Smooth muscle cell (in vitro differentiated cells): ENCODE data around the gene AGBL4. TPM values are rescaled to one million over a fixed set of nuclear protein-coding genes. Genes with fewer than 3 reads are reported as not detected.

ENCODE experiments used
- DNase-seq: peaks from one replicate; lab custom pipeline; 2025; ENCODE audit not compliant: unreplicated experiment; lab: John Stamatoyannopoulos, UW
- H2AFZ ChIP-seq: fragments of 200-600 bp; sonication (generic); 2 replicates; pipeline ENCODE4 v1.6.0; 2016; ENCODE audit warnings: antibody characterized with exemption, low read depth, mild to moderate bottlenecking
- H3F3A ChIP-seq: fragments of 200-600 bp; sonication (generic); 2 replicates; pipeline ENCODE4 v1.6.0; 2017; ENCODE audit warnings: antibody characterized with exemption, low read depth
- H3K27ac ChIP-seq: fragments of 200-600 bp; sonication (generic); 2 replicates; pipeline ENCODE4 v1.5.1; 2016; ENCODE audit warnings: low read depth, mild to moderate bottlenecking
- H3K27me3 ChIP-seq: fragments of 200-600 bp; sonication (generic); 2 replicates; pipeline ENCODE4 v1.6.1; 2016; ENCODE audit warnings: low read depth, mild to moderate bottlenecking
- H3K36me3 ChIP-seq: fragments of 200-600 bp; sonication (generic); 2 replicates; pipeline ENCODE4 v1.5.1; 2016; ENCODE audit warnings: low read depth
- H3K4me1 ChIP-seq: fragments of 200-600 bp; sonication (generic); 2 replicates; pipeline ENCODE4 v1.5.1; 2016; ENCODE audit warnings: low read depth
- H3K4me2 ChIP-seq: fragments of 200-600 bp; sonication (generic); 2 replicates; pipeline ENCODE4 v1.6.0; 2016; ENCODE audit warnings: mild to moderate bottlenecking
- H3K4me3 ChIP-seq: fragments of 200-600 bp; sonication (generic); 2 replicates; pipeline ENCODE4 v1.5.1; 2016; ENCODE audit warnings: mild to moderate bottlenecking
- H3K79me2 ChIP-seq: fragments of 200-600 bp; sonication (generic); 2 replicates; pipeline ENCODE4 v1.6.0; 2016; ENCODE audit warnings: low read depth, mild to moderate bottlenecking
- H3K9ac ChIP-seq: fragments of 200-600 bp; sonication (generic); 2 replicates; pipeline ENCODE4 v1.6.0; 2016; ENCODE audit warnings: low read depth
- H3K9me3 ChIP-seq: fragments of 200-600 bp; sonication (generic); replicated peaks from 2 replicates; pipeline ENCODE4 v1.5.1; 2016; ENCODE audit warnings: low read depth
- H4K20me1 ChIP-seq: fragments of 200-600 bp; sonication (generic); 2 replicates; pipeline ENCODE4 v1.6.0; 2016; ENCODE audit warnings: low read depth
- WGBS: methylation state at CpG from one replicate; pipeline ENCODE4 v1.1.7; 2016; ENCODE audit warnings: low lambda C conversion rate; 5-methylcytosine and 5-hydroxymethylcytosine counted together
- polyA plus RNA-seq: library from polyadenylated mRNA; unstranded; fragments of >200 nt; fragmentation: Nextera tagmentation; extraction: Ambion mirVana; gene quantifications from 2 replicates; pipeline ENCODE4 v1.2.1, GENCODE V29; 2016
- total RNA-seq: library from RNA; depleted of rRNA; stranded (reverse); fragments of >200 nt; gene quantifications from 2 replicates; pipeline ENCODE4 v1.2.3, GENCODE V29; 2014
- TF ChIP-seq, protein P1 (sequence below): fragments of 200-600 bp; sonication (generic); IDR thresholded peaks from 2 replicates; pipeline ENCODE4 v1.5.1; 2017; ENCODE audit warnings: borderline replicate concordance, mild to moderate bottlenecking, antibody characterized with exemption; ENCODE audit not compliant: insufficient read depth, poor library complexity, severe bottlenecking

The AGBL4 gene
- total and polyA plus RNA-seq, 2 experiments from 2014 or later: 0.29 TPM; not detected in 1

DNA sequence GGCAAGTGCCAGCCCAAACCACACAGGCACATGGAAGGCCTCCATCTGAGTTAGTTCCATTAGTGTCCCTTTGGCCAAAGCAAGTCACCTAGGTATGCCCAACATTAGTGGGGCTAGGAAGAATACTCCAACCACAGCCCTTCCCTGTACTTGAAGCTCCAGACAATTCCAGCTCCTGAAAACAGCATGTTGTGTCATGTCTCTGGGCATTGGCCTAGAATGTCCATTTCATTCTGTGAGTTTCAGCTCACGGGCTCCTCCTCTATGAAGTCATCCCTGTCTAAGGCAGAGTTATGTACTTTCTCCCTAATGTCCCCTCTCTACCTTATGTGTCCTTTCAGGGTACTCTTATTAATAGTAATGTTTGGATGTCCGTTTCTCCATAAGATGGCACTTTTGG is 1455.3 kb downstream of the AGBL4 start:
- H3K79me2 ChIP-seq: no peaks in the 10 kb centered on the region
- H3K9me3 ChIP-seq: no peaks in the 10 kb centered on the region
- DNase-seq: no peak
- TF ChIP-seq, protein P1, sequence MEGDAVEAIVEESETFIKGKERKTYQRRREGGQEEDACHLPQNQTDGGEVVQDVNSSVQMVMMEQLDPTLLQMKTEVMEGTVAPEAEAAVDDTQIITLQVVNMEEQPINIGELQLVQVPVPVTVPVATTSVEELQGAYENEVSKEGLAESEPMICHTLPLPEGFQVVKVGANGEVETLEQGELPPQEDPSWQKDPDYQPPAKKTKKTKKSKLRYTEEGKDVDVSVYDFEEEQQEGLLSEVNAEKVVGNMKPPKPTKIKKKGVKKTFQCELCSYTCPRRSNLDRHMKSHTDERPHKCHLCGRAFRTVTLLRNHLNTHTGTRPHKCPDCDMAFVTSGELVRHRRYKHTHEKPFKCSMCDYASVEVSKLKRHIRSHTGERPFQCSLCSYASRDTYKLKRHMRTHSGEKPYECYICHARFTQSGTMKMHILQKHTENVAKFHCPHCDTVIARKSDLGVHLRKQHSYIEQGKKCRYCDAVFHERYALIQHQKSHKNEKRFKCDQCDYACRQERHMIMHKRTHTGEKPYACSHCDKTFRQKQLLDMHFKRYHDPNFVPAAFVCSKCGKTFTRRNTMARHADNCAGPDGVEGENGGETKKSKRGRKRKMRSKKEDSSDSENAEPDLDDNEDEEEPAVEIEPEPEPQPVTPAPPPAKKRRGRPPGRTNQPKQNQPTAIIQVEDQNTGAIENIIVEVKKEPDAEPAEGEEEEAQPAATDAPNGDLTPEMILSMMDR: no peak
- H3K9ac ChIP-seq: no peak overlapping the region
- H3K36me3 ChIP-seq: no peaks in the 10 kb centered on the region
- H2AFZ ChIP-seq: no peak overlapping the region
- H3K4me3 ChIP-seq: no peak overlapping the region
- no peaks in the 10 kb centered on the region for H3K4me1 ChIP-seq
- WGBS: 75% methylated on average over 2 of the region's 2 CpGs
- peaks cover 33% of the 10 kb centered on the region for H3K27me3 ChIP-seq
- no peak overlapping the region for H3K4me2 ChIP-seq
- H4K20me1 ChIP-seq: no peaks in the 10 kb centered on the region
- H3F3A ChIP-seq: no peaks in the 10 kb centered on the region
- H3K27ac ChIP-seq: no peak overlapping the region

GRCh38 chr1:48566492-48566891 is 1457.3 kb downstream of the AGBL4 start:
- H4K20me1 ChIP-seq: no peaks in the 10 kb centered on the region
- TF ChIP-seq, protein P1: no peak
- H3K27ac ChIP-seq: no peak overlapping the region
- H3K36me3 ChIP-seq: no peaks in the 10 kb centered on the region
- no peaks in the 10 kb centered on the region for H3K79me2 ChIP-seq
- H3K9ac ChIP-seq: no peak overlapping the region
- H2AFZ ChIP-seq: no peak overlapping the region
- DNase-seq: no peak
- no peak overlapping the region for H3K4me2 ChIP-seq
- H3K4me1 ChIP-seq: no peaks in the 10 kb centered on the region
- peaks cover 34% of the 10 kb centered on the region for H3K27me3 ChIP-seq
- H3F3A ChIP-seq: no peaks in the 10 kb centered on the region
- H3K9me3 ChIP-seq: no peaks in the 10 kb centered on the region
- 88% methylated on average over 2 of the region's 2 CpGs for WGBS
- no peak overlapping the region for H3K4me3 ChIP-seq

DNA sequence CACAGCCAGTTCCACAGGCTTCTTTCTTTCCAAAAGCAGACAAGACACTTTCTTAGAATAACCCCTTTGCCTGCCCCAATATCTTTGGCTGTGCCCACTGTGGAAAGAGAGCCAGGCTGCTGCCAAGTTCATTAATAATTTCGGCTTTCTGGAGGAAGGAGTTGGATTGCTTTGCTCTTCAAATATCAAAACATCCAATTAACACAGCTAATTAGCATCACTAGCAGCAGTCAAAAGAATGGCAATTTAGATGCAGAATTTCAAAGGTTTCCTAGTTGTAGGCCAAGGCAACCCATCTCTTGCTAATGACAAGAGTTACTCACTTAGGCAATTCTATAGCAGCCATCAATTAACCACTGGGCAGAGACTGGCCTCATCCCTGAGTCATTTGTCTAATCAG is 1460.7 kb downstream of the AGBL4 start:
- no peaks in the 10 kb centered on the region for H3K79me2 ChIP-seq
- no peak overlapping the region for H3K9ac ChIP-seq
- no peaks in the 10 kb centered on the region for H4K20me1 ChIP-seq
- H2AFZ ChIP-seq: no peak overlapping the region
- no peak overlapping the region for H3K4me2 ChIP-seq
- TF ChIP-seq, protein P1: no peak
- H3K36me3 ChIP-seq: no peaks in the 10 kb centered on the region
- no peaks in the 10 kb centered on the region for H3K9me3 ChIP-seq
- WGBS: 82% methylated on average over 1 of the region's 1 CpG
- H3K27me3 ChIP-seq: peaks cover 52% of the 10 kb centered on the region
- H3K4me1 ChIP-seq: no peaks in the 10 kb centered on the region
- H3K4me3 ChIP-seq: no peak overlapping the region
- no peak overlapping the region for H3K27ac ChIP-seq
- no peaks in the 10 kb centered on the region for H3F3A ChIP-seq
- DNase-seq: no peak

- H3K4me2 ChIP-seq: no peak overlapping the region
- TF ChIP-seq, protein P1: no peak
- H2AFZ ChIP-seq: no peak overlapping the region
- peaks cover 57% of the 10 kb centered on the region for H3K27me3 ChIP-seq
- no peaks in the 10 kb centered on the region for H3K79me2 ChIP-seq
- no peak overlapping the region for H3K27ac ChIP-seq
- no peaks in the 10 kb centered on the region for H3K36me3 ChIP-seq
- no peak overlapping the region for H3K4me3 ChIP-seq
- no peaks in the 10 kb centered on the region for H3K9me3 ChIP-seq
- no peaks in the 10 kb centered on the region for H3F3A ChIP-seq
- DNase-seq: no peak
- WGBS: 71% methylated on average over 1 of the region's 1 CpG
- no peaks in the 10 kb centered on the region for H3K4me1 ChIP-seq
- H3K9ac ChIP-seq: no peak overlapping the region
- H4K20me1 ChIP-seq: no peaks in the 10 kb centered on the region
Measured at GRCh38 chr1:48561444-48561843, 1462.3 kb downstream of the AGBL4 start.
